DMS 273 (cell line): ENCODE measurements around the gene LMOD1.
"Not testable (repeated sequence)": the region's sequence is repeated elsewhere in the genome, so short reads cannot be mapped to it uniquely, and the experiment has no call there.

ENCODE experiments used
- DNase-seq: peaks from one replicate; lab custom pipeline; 2025; ENCODE audit not compliant: unreplicated experiment; lab: John Stamatoyannopoulos, UW

Gene LMOD1

DNA sequence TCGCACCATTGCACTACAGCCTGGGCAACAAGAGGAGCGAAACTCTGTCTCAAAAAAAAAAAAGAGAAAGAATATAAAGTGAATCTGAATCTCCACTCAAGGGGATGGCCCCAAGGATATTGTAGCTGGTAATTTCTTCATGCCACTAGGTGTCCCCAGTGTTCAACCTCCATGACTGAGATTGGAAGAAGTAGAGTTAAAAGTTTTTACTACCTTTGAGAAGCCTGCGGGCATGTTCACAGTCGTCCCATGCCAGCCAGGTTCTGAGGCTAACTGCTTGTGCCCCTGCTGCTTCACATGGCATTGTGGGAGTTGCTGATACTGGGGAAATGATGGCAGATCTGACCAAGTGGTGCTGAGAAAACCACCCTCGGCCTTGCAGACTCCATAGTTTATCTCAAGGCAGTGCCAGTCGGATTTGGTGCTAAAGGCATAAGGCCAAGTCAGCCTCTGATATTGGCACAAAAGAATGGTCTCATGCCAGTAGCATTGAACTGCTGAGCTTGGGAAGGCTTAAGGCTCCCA, 68.4 kb downstream of the LMOD1 start:
- DNase-seq = peak; percentile 74

DNA sequence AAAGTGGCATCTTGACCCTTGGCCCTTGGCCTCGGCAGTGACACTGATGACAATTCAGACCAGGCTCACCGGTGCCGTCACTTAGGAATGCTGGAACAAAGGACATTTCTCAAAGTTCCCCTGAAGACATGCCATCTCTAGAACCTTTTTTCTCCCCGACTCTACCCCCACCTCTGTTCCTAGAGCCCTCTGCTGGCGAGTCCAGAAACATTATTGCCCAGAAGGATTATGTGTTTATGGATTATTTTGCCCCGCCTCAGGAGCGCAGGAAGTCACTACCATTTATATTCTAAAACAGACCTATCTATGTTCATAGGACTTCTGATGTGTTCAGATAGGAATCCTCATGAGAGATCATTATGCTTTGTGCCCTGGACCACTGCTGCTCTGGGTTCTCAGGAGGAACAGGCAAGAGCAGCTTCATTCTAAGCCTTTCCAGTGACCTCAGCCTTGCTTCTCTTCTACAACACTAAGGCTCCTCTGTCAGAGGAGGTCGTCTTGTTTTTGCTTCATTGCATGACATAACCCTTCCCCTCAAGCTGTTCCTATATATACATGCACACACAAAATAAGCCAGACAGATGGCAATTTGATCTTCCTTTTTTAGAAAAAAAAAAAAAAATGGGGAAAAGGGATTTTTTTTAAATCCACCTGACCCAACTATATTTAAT, 70.1 kb downstream of the LMOD1 start:
- peak; percentile 63 for DNase-seq

DNA sequence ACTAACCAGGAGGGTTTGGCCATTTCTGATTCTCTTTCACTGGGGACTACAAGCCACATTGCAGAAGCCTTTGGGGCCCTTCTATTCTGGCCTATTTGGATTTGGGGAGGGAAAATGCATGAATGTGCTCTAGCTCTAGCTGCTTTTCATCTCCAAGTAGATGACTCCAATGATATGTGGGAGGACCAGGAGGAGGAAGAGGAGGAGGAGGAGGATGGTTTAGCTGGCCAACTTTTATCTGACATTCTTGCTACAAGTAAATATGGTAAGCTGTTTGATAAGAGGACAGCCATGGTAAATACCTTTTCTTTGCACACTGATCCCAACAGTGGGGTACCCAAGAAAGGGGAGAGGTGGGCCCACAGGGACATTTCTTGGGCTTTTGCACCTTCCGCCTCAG, 71.7 kb downstream of the LMOD1 start:
- no peak for DNase-seq

DNA sequence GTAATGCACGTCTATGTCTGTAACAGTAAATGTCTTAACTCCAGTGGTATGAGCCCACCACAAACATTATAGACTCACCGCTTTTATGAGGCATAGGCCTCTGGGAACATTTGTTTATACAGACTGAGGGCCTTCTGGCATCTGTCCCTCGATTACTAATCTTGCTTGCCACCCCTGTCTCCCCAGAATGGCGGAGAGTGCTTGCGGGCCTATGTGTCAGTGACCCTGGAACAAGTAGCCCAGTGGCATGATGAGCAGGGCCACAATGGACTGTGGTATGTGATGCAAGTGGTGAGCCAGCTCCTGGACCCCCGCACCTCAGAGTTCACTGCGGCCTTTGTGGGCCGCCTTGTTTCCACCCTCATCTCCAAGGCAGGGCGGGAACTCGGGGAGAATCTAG, 76.0 kb downstream of the LMOD1 start:
- DNase-seq = no peak

- no peak for DNase-seq
These were observed 84.9 kb downstream of the LMOD1 start for GRCh38 chr1:201861448-201861847.

- DNase-seq = no peak
These were observed 86.9 kb downstream of the LMOD1 start for GRCh38 chr1:201859424-201859823.

DNA sequence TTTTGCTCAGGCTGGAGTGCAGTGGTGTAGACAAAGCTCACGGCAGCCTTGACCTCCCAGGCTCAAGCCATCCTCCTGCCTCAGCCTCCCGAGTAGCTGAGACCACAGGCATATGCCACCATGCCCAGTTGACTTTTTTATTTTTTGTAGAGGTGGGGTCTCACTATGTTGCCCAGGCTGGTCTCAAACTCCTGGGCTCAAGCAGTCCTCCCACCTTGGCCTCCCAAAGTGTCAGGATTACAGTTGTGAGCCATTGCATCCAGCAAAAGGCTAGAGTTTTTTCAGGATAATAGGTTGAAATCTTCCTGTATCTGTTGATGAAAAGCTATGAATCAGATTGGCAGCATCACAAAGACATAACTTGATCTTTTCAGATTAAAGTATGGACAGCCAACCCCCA, 89.6 kb downstream of the LMOD1 start:
- DNase-seq = not testable (repeated sequence)

DNA sequence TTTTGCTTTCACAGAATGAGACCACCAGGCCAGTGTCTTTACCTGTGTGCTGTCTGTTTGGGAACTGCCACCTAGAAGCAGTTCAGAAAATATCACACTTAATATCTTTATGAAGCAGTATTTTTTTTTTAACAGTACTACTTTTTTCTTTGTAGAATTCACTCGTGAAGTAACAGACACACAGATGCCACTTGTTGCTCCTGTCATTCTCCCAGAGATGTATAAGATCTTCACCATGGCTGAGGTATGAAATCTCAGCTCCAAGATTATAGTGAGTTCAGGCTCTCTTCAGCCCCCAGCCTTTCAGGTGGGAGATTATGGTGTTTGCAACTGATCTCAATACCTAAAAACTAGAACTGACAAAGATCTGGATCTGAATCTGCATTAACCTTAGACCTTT, 94.4 kb downstream of the LMOD1 start:
- DNase-seq = no peak

GRCh38 chr1:201850053-201850397, 96.3 kb downstream of the LMOD1 start:
- no peak for DNase-seq

- no peak for DNase-seq
These were observed 96.8 kb downstream of the LMOD1 start for GRCh38 chr1:201849372-201850052.

GRCh38 chr1:201848230-201848629, 98.1 kb downstream of the LMOD1 start:
- DNase-seq = no peak

- no peak for DNase-seq
These were observed 99.2 kb downstream of the LMOD1 start for GRCh38 chr1:201847150-201847549.
